ENCODE data around the gene PPP2R3C. TPM values are rescaled to one million over a fixed set of nuclear protein-coding genes. Genes with fewer than 3 reads are reported as not detected.

The PPP2R3C gene
- total and polyA plus RNA-seq, 2 of the 13 experiments (the other 11 are each of a cell fraction or from before 2014, with no cell fraction given), result 63.4 to 102 TPM

DNA sequence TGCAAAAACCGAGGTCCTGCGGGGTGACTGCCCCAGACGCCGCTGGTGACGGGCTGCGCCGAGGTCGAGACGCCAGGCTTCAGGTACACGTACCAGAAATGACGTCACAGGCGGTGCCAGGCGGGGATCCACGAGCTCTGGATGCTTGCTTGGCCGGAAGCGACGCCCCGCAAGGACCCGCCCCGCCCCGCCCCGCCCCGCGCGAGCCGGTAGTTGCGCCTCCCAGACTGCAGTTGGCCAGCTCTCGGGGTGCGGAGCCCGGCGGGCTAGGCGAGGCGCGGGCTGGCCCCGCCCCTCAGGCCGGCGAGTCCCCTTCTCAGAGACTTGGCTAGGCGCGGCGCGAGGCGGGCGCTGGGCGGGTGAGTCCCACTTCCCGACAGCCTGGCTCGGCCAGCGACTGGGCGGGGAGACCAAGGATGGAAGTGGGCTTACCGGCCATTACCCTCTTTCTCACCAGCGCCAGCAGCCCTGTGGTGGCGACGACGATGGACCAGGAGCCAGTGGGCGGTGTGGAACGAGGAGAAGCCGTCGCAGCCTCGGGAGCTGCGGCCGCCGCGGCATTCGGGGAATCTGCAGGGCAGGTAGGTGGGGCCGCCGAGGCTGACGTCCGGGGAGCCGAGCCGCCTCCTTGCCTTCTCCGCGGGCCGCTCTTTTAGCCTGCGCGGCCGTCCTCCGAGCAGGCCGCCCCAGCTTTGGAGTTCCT is 75.6 kb downstream of the PPP2R3C start, which contains the start of gene FAM177A1 (continued):
- 0 out of 2 replicates have a peak, but pooled peaks have one; percentile 11 for TF ChIP-seq HNF4G (IDR thresholded peaks at IDR 0.05; ENCODE audit: borderline replicate concordance, low read depth, low read length)
- TF ChIP-seq HNF4G (CRISPR knock-in tag; IDR thresholded peaks at IDR 0.05; ENCODE audit: borderline replicate concordance, low read depth), result no peak; the same call in 1 of the 2 replicates
- no peak for TF ChIP-seq EZH2 (conservative IDR thresholded peaks at IDR 0.05; ENCODE audit: low read depth, low read length)
- TF ChIP-seq ZNF746 (CRISPR knock-in tag; IDR thresholded peaks at IDR 0.05), result peak; percentile 73
- TF ChIP-seq FOXK1 (CRISPR knock-in tag; IDR thresholded peaks at IDR 0.05; ENCODE audit: borderline replicate concordance, low read depth), result peak; percentile 87
- no peak for TF ChIP-seq PCBP2 (optimal IDR thresholded peaks at IDR 0.05; ENCODE audit: low read depth, low read length, poor library complexity, severe bottlenecking)
- TF ChIP-seq YEATS2 (CRISPR knock-in tag; IDR thresholded peaks at IDR 0.05; ENCODE audit: borderline replicate concordance), result peak; percentile 90
- TF ChIP-seq TMF1 (CRISPR knock-in tag; IDR thresholded peaks at IDR 0.05; ENCODE audit: low read depth), result peak; percentile 93; the same call in 1 of the 2 replicates
- TF ChIP-seq ZNF687 (CRISPR knock-in tag; IDR thresholded peaks at IDR 0.05), result peak; percentile 100
- no peak for TF ChIP-seq ZNF570 (CRISPR knock-in tag; IDR thresholded peaks at IDR 0.05; ENCODE audit: borderline replicate concordance)
- TF ChIP-seq, protein P1, sequence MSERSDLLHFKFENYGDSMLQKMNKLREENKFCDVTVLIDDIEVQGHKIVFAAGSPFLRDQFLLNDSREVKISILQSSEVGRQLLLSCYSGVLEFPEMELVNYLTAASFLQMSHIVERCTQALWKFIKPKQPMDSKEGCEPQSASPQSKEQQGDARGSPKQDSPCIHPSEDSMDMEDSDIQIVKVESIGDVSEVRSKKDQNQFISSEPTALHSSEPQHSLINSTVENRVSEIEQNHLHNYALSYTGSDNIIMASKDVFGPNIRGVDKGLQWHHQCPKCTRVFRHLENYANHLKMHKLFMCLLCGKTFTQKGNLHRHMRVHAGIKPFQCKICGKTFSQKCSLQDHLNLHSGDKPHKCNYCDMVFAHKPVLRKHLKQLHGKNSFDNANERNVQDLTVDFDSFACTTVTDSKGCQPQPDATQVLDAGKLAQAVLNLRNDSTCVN (CRISPR knock-in tag; IDR thresholded peaks at IDR 0.05; ENCODE audit: borderline replicate concordance), result peak; percentile 90
- TF ChIP-seq ZMYM4 (CRISPR knock-in tag; IDR thresholded peaks at IDR 0.05), result peak; percentile 95; the same call in 1 of the 2 replicates
- TF ChIP-seq PHF20 (CRISPR knock-in tag; IDR thresholded peaks at IDR 0.05), result peak; percentile 93
- peak; percentile 79; the same call in 1 of the 2 replicates for TF ChIP-seq ZNF549 (CRISPR knock-in tag; IDR thresholded peaks at IDR 0.05)
- TF ChIP-seq ZNF740 (CRISPR knock-in tag; IDR thresholded peaks at IDR 0.05), result peak; percentile 15; the same call in 1 of the 2 replicates
